HepG2 (cell line): Measurements from ENCODE around the gene C1orf198. TPM values are rescaled to one million over a fixed set of nuclear protein-coding genes. Genes with fewer than 3 reads are reported as not detected.

ENCODE experiments used
- ATAC-seq: fragments of 200-7000 bp; cut with Tn5 transposase; 3 replicates; pipeline ENCODE4 v1.9.1; 2020; ENCODE audit warnings: mild to moderate bottlenecking, moderate library complexity
- BruUV-seq: library from RNA; stranded (reverse); fragments of 400-500 nt; replicated peaks from 2 replicates; lab custom pipeline; 2021; lab: Mats Ljungman, UMichigan
- CTCF ChIA-PET: fragments of 300-600 bp; formaldehyde crosslinking; extraction: SDS; loops from one replicate; lab custom pipeline; 2021; ENCODE audit warnings: low total read pairs, inconsistent platforms, low intra/inter-chr PET ratio; lab: Yijun Ruan, JAX
- POLR2A ChIA-PET: fragments of 350-600 bp; sonication (Branson Sonifier 250); formaldehyde crosslinking; loops from one replicate; lab custom pipeline; 2020; ENCODE audit warnings: antibody characterized with exemption, inconsistent platforms; lab: Yijun Ruan, JAX
- DNase-seq: peaks from one replicate; pipeline ENCODE4 v3.0.0-alpha.2; 2015; ENCODE audit warnings: low spot score
- FAIRE-seq: peaks from 3 replicates; lab custom pipeline; 2011; peaks lifted over from hg19 to GRCh38; lab: Jason Lieb, UNC
- H2AFZ ChIP-seq: one replicate; pipeline ENCODE4 v1.6.1; 2011; ENCODE audit warnings: low read length, inconsistent platforms
- H3K27ac ChIP-seq: fragments of 300-600 bp; 3 replicates; pipeline ENCODE4 v1.8.0; 2011; ENCODE audit warnings: mixed run types, mild to moderate bottlenecking, mixed read lengths, low read length, inconsistent platforms; ENCODE audit not compliant: insufficient read depth; ENCODE audit errors: extremely low read length
- H3K27me3 ChIP-seq, 2 experiments: fragments of 200-600 bp in 1 of 2; 2 replicates in 1 of 2; 3 replicates in 1 of 2; pipeline versions ENCODE4 v1.6.0 to v1.8.0; 2011; ENCODE audit warnings: low read length in 2 of 2, mild to moderate bottlenecking in 2 of 2, moderate library complexity in 2 of 2, inconsistent platforms in 1 of 2; ENCODE audit not compliant: insufficient read depth in 2 of 2, control insufficient read depth in 1 of 2
- H3K36me3 ChIP-seq, 2 experiments: fragments of 200-600 bp in 1 of 2; replicated peaks in 1 of 2; 2 replicates in 1 of 2; 3 replicates in 1 of 2; pipeline versions ENCODE4 v1.5.1 to v1.8.0; 2011; ENCODE audit warnings: low read length in 2 of 2, inconsistent platforms in 1 of 2; ENCODE audit not compliant: insufficient read depth in 2 of 2, control insufficient read depth in 1 of 2
- H3K4me1 ChIP-seq: 2 replicates; pipeline ENCODE4 v1.5.1; 2012; ENCODE audit warnings: low read length, inconsistent platforms; ENCODE audit not compliant: insufficient read depth
- H3K4me2 ChIP-seq: 2 replicates; pipeline ENCODE4 v1.6.0; 2011; ENCODE audit warnings: low read depth, low read length, inconsistent platforms
- H3K4me3 ChIP-seq, 3 experiments: fragments of 200-600 bp in 1 of 3; sonication (generic), shearing (Covaris generic) in 1 of 3; replicated peaks in 1 of 3; 2 replicates each; pipeline ENCODE4 v1.5.1; 2011 to 2016; ENCODE audit warnings: low read length in 3 of 3, inconsistent platforms in 2 of 3, low read depth in 2 of 3, mild to moderate bottlenecking in 2 of 3, control low read depth in 1 of 3, mixed read lengths in 1 of 3; ENCODE audit not compliant: insufficient read depth in 1 of 3
- H3K79me2 ChIP-seq: one replicate; pipeline ENCODE4 v1.6.1; 2011; ENCODE audit warnings: low read length, inconsistent platforms; ENCODE audit not compliant: insufficient read depth
- H3K9ac ChIP-seq: 2 replicates; pipeline ENCODE4 v1.6.0; 2011; ENCODE audit warnings: mild to moderate bottlenecking, low read depth, low read length, inconsistent platforms; ENCODE audit not compliant: insufficient read depth
- H3K9me3 ChIP-seq: 2 replicates; pipeline ENCODE4 v1.5.1; 2012; ENCODE audit warnings: mild to moderate bottlenecking, low read length
- H4K20me1 ChIP-seq: 2 replicates; pipeline ENCODE4 v1.6.0; 2011; ENCODE audit warnings: inconsistent platforms, mild to moderate bottlenecking, low read length, moderate library complexity; ENCODE audit not compliant: insufficient read depth
- AHDC1 ChIP-seq: sonication (generic); formaldehyde crosslinking; IDR thresholded peaks from 2 replicates; pipeline ENCODE4 v1.5.1; 2020; ENCODE audit warnings: mild to moderate bottlenecking, missing genetic modification reagents, borderline replicate concordance
- GLMP ChIP-seq: sonication (generic); formaldehyde crosslinking; IDR thresholded peaks from 2 replicates; pipeline ENCODE4 v1.9.0; 2021; ENCODE audit warnings: missing genetic modification reagents, mild to moderate bottlenecking, borderline replicate concordance
- GMEB2 ChIP-seq: IDR thresholded peaks from 2 replicates; pipeline ENCODE4 v1.6.1; 2016; ENCODE audit warnings: missing biosample characterization, missing genetic modification reagents, low read depth
- KDM5A ChIP-seq: fragments of 200-600 bp; sonication (generic); IDR thresholded peaks from 2 replicates; pipeline ENCODE4 v1.7.0; 2018; ENCODE audit warnings: antibody characterized with exemption, mild to moderate bottlenecking, low read length, borderline replicate concordance
- MED1 ChIP-seq: sonication (generic); formaldehyde crosslinking; IDR thresholded peaks from 2 replicates; pipeline ENCODE4 v1.4.0; 2020; ENCODE audit warnings: missing genetic modification reagents
- MYPOP ChIP-seq: sonication (generic); formaldehyde crosslinking; IDR thresholded peaks from 2 replicates; pipeline ENCODE4 v1.8.1; 2023; ENCODE audit warnings: mild to moderate bottlenecking, moderate library complexity, missing genetic modification reagents
- PLRG1 ChIP-seq: fragments of 450-650 bp; conservative IDR thresholded peaks from 2 replicates; pipeline ENCODE4 v1.6.1; 2016
- SIN3A ChIP-seq: IDR thresholded peaks from 2 replicates; pipeline ENCODE4 v1.6.1; 2011; ENCODE audit warnings: low read depth, mild to moderate bottlenecking, control low read depth, low read length, borderline replicate concordance
- ZNF329 ChIP-seq: sonication (generic); formaldehyde crosslinking; IDR thresholded peaks from 2 replicates; pipeline ENCODE4 v1.9.0; 2021; ENCODE audit warnings: low read depth, mild to moderate bottlenecking, missing genetic modification reagents
- ZNF430 ChIP-seq: sonication (generic); formaldehyde crosslinking; IDR thresholded peaks from 2 replicates; pipeline ENCODE4 v1.9.0; 2021; ENCODE audit warnings: mild to moderate bottlenecking, missing genetic modification reagents
- ZNF629 ChIP-seq: sonication (generic); formaldehyde crosslinking; conservative IDR thresholded peaks from 2 replicates; pipeline ENCODE4 v1.5.0; 2020; ENCODE audit warnings: missing genetic modification reagents
- ZSCAN5A ChIP-seq: sonication (generic); formaldehyde crosslinking; IDR thresholded peaks from 2 replicates; pipeline ENCODE4 v1.8.0; 2022; ENCODE audit warnings: mild to moderate bottlenecking, missing genetic modification reagents, borderline replicate concordance
- WGBS: methylation state at CpG from one replicate; pipeline ENCODE4 v1.1.6; 2017; ENCODE audit warnings: low lambda C conversion rate; 5-methylcytosine and 5-hydroxymethylcytosine counted together
- in situ Hi-C: cut with HindIII; loops from 2 replicates; pipeline ENCODE4 v1.10.0; 2017; ENCODE audit warnings: low pct_unique_long_range_greater_than_20kb; ENCODE audit not compliant: extremely low pct_ligation_motif_present
- intact Hi-C: fragments of 100-400 bp; cut with micrococcal nuclease; formaldehyde crosslinking; loops from one replicate; pipeline ENCODE4 v1.10.0; 2022; ENCODE audit not compliant: unreplicated experiment
- polyA plus RNA-seq, 8 experiments: library from polyadenylated mRNA; depleted of rRNA in 3 of 8; stranded (reverse) in 7 of 8; unstranded in 1 of 8; fragments of >200 nt; fragmentation: Illumina TruSeq in 4 of 8; extraction: Trizol in 4 of 8; gene quantifications; 2 replicates each; pipeline versions ENCODE4 v1.2.1 to v1.2.3, GENCODE V29; 2011 to 2016; ENCODE audit warnings: low read depth in 4 of 8, missing spikeins in 1 of 8, mixed read lengths in 1 of 8; ENCODE audit not compliant: insufficient read depth in 1 of 8
- total RNA-seq, 5 experiments: library from RNA; depleted of rRNA; stranded (reverse); fragments of >200 nt; fragmentation: Illumina TruSeq; extraction: Trizol; gene quantifications; 2 replicates each; pipeline ENCODE4 v1.2.3, GENCODE V29; 2016; ENCODE audit warnings: low read depth in 1 of 5

The C1orf198 gene
- total and polyA plus RNA-seq, 2 of the 13 experiments (the other 11 are each of a cell fraction or from before 2014, with no cell fraction given) = 12.7 to 13.4 TPM

GRCh38 chr1:230826166-230826875, 42.0 kb downstream of the C1orf198 start:
- no peaks in the 10 kb centered on the region for H3K9me3 ChIP-seq
- no peak overlapping the region for H2AFZ ChIP-seq
- FAIRE-seq (no peak), ATAC-seq (no peak), DNase-seq (no peak)
- ChIA-PET CTCF (no interaction called here), POLR2A (no interaction called here)
- intact Hi-C loops = no loop called here
- no peak overlapping the region for H3K4me2 ChIP-seq
- no peaks in the 10 kb centered on the region for H3K36me3 ChIP-seq
- no peak overlapping the region for H3K27ac ChIP-seq
- no peaks in the 10 kb centered on the region for H4K20me1 ChIP-seq
- no peak overlapping the region for H3K4me3 ChIP-seq
- H3K9ac ChIP-seq = no peak overlapping the region
- H3K4me1 ChIP-seq = no peaks in the 10 kb centered on the region
- in situ Hi-C loops = no loop called here
- H3K27me3 ChIP-seq = peaks cover 0 to 12% of the 10 kb centered on the region in 2 experiments; a peak in 2 of 5 replicates
- H3K79me2 ChIP-seq = no peaks in the 10 kb centered on the region
- no TSS peak for BruUV-seq
- WGBS = 53% methylated on average over 9 of the region's 9 CpGs
- TF ChIP-seq ZNF430 (CRISPR knock-in tag) = no peak
- TF ChIP-seq MYPOP (CRISPR knock-in tag) = no peak
- TF ChIP-seq PLRG1 = no peak
- TF ChIP-seq GLMP (CRISPR knock-in tag) = no peak
- no peak for TF ChIP-seq ZNF329
- no peak for TF ChIP-seq GMEB2 (CRISPR knock-in tag)
- no peak for TF ChIP-seq ZSCAN5A (CRISPR knock-in tag)
- TF ChIP-seq AHDC1 = no peak
- no peak for TF ChIP-seq SIN3A
- no peak for TF ChIP-seq ZNF629
- no peak for TF ChIP-seq MED1 (CRISPR knock-in tag)
- no peak for TF ChIP-seq KDM5A
